GM12891 (cell line): ENCODE data around the gene ELMO1.

Source experiments
- PAX5 ChIP-seq: IDR thresholded peaks from 2 replicates; pipeline ENCODE4 v1.6.1; 2011; ENCODE audit warnings: low read length, moderate library complexity, mild to moderate bottlenecking; ENCODE audit not compliant: insufficient read depth, severe bottlenecking
- POLR2A ChIP-seq: IDR thresholded peaks from 2 replicates; pipeline ENCODE4 v1.6.1; 2011; ENCODE audit warnings: low read depth, low read length, control low read depth
- POLR2AphosphoS5 ChIP-seq: IDR thresholded peaks from 2 replicates; pipeline ENCODE4 v1.6.1; 2011; ENCODE audit warnings: low read depth, low read length, control low read depth

- TF ChIP-seq POLR2A (no peak), POLR2AphosphoS5 (no peak), PAX5 (no peak)
Observed at GRCh38 chr7:37442268-37442667, 6.4 kb downstream of the ELMO1 start.
